ENCODE data around the gene NLRX1.
"Not testable (repeated sequence)": the region's sequence is repeated elsewhere in the genome, so short reads cannot be mapped to it uniquely, and the experiment has no call there.

NLRX1 gene

DNA sequence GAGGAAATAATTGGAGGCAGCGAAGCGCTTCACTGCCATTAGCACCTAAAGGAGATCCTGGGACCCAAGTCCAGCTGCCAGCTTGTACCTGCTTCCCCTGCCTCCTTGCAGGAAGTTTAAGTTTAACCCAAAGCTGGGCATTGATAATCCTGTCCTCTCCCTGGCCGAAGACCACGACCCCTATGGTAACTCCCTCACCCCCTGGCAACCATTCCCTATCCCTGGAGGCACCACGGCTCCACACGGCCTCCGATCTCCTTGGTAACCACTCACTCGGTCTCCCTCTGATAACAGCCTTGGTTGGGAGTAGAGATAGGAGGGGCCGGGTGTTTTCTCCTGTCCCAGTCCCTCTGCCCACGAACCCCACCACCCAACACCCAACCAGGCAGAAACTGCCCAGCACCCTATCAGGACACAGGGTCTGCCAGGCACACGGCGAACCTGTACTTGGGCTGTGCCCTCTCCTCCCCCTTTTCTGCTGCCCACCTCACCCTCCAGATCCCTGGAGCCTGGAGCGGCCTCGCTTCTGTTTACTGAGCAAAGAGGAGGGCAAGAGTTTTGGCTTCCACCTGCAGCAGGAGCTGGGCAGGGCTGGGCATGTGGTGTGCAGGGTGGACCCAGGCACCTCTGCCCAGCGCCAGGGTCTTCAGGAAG lies 17.6 kb downstream of the NLRX1 start:
- DNase-seq: no peak

DNA sequence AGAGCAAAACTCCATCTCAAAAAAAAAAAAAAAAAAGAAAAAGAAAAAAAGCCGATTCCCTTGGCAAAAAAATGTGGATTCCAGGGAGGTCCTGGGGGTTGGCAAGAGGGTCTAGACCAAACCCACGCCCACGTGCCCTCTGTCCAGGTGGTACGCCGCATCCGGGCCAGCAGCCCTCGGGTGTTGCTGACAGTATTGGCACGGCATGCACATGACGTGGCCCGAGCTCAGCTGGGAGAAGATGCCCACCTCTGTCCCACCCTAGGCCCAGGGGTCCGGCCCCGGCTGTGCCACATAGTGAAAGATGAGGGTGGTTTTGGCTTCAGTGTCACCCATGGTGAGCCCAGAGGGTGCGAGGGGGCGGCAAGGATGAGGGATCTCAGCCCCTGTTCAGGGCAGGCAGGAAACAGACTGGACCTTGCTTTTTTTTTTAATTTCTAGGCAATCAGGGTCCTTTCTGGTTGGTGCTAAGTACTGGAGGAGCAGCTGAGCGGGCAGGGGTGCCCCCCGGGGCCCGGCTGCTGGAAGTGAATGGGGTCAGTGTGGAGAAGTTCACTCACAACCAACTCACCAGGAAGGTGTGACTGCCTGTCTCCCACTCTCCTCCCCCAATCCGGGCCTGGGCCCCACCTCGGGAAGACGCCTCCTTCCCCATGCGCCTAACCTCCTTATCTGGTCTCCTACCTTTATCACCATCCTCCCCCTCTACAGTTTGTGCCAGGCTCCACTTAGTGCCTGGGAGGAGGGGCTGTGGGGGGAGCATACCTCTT lies 18.8 kb downstream of the NLRX1 start:
- DNase-seq: no peak

DNA sequence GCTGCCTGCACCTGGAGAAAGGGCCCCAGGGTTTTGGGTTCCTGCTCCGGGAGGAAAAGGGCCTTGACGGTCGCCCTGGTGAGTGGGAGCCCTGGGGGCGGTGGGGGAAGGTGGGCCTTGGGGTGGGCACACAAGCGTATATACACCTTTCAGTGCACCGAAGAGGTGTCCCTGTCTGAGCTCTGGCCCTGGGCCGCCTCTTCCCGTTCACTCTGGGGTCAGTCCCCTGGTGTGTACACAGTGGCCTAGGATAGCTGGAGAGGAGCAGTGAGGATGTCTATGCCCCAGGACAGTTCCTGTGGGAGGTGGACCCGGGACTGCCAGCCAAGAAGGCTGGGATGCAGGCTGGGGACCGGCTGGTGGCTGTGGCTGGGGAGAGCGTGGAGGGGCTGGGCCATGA lies 19.5 kb downstream of the NLRX1 start:
- no peak for DNase-seq

DNA sequence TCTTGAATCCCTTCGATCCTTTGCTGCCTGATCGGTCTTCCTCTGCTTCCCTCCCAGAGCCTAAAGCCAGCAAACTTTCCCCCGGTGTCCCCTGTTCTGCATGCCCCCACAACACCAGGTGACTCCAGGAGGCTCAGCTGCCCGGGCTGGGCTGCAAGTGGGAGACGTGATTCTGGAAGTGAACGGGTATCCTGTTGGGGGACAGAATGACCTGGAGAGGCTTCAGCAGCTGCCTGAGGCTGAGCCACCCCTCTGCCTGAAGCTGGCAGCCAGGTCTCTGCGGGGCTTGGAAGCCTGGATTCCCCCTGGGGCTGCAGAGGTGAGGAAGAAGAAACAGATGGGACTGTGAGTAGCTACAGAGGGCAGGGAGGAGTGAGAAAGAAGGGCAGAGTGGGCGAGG lies 20.4 kb downstream of the NLRX1 start:
- DNase-seq: no peak

DNA sequence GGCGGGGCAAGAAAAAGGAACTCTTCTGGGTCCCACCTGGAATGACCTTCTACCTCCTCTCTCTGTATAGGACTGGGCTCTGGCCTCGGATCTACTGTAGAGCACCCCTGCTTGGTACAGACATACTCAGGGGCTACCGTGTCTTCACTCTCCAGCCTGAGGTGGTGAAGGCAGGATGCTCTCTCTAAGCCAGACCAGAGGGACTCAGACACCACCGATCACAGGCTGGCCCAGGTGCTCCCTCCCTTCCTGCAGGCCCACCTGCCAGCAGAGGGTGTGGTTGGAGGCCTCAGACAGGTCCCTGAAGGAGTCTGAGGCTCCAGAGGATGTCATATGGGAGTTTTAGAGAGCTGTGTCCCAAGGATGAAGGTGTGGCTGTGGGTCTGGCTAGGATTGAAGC lies 20.9 kb downstream of the NLRX1 start:
- no peak for DNase-seq

DNA sequence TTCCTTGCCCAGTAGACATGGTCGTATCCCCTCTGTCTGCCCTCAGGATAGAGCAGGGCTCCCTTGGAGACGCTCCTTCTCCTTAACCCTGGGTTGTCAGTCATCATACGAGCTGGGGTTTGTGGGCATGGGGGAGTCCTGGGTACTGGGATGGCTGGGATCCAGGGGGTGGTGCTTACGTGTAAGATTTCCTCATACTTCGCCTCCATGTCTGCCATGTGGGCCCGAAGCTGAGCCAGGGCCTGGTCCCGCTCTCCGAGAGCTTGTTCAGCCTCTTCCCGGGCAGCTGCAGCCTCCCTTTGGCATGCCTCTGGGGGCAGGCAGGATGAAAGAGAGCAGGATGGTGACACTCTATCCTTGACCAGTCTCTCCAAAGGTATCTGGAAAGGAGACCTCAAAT lies 22.0 kb downstream of the NLRX1 start:
- no peak for DNase-seq

DNA sequence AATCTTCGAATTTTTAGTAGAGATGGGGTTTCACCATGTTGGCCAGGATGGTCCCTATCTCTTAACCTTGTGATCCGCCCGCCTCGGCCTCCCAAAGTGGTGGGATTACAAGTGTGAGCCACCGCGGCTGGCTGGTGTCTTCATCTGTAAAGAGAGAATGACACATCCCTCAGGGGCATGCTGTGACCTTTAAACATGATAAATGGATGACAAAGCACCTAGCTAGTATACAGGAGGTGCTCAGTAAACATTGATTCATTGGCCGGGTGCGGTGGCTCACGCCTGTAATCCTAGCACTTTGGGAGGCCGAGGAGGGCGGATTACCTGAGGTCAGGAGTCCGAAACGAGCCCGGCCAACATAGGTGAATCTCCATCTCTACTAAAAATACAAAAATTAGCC lies 22.7 kb downstream of the NLRX1 start:
- not testable (repeated sequence) for DNase-seq

DNA sequence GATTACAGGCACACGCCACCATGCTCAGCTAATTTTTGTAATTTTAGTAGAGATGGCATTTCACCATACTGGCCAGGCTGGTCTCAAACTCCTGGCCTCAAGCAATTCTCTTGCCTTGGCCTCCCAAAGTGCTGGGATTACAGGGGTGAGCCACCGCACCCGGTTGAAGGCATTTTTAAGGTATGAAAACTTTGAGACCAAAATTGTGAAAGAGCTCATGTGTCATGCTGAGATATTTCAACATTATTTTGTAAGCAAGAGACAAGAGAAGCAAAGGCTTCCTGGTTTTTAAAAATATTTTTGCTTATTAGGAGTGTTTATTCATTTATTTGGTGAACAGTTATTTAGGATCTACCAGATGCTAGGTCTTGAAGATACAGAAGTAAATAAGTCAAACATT lies 23.6 kb downstream of the NLRX1 start:
- DNase-seq: no peak

DNA sequence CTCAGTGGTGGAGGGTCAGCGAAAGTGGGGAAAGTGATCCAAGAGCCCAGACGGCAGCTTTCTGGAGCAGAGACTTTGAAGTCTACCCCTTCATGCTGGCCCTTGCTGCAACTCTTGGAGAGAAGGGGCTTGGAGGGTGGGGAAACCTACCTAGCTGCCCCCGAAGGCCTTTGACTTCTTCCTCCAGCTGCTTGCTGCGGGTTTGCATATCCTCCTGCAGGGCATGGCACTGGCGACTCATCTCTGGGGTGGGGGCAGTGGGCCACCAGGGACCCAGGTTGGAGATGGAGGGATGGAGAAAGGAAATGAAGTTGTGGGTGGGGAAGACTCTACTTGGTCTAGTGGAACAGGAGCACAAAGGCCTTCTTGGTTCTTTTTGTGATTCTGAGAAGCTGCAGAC lies 24.5 kb downstream of the NLRX1 start:
- no peak for DNase-seq

DNA sequence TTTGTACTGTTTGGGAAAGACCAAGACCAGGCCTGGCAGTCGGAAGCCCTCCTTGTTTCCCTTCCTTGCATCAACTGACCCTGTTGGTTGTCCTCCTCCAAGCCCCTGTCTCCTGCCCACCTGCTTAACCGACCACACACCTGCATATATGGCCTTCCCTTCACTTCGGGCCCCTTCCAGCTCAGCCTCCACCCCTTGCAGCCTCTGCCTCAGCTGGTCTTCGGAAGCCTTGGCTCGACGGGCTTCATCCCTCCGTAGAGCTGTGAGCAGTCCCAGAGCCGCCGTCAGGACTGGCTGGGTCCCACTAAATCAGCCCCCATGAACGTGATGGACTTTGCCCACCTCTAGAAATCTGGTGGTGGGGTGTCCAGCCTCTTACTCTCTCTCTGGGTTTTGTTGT lies 25.1 kb downstream of the NLRX1 start:
- no peak for DNase-seq

DNA sequence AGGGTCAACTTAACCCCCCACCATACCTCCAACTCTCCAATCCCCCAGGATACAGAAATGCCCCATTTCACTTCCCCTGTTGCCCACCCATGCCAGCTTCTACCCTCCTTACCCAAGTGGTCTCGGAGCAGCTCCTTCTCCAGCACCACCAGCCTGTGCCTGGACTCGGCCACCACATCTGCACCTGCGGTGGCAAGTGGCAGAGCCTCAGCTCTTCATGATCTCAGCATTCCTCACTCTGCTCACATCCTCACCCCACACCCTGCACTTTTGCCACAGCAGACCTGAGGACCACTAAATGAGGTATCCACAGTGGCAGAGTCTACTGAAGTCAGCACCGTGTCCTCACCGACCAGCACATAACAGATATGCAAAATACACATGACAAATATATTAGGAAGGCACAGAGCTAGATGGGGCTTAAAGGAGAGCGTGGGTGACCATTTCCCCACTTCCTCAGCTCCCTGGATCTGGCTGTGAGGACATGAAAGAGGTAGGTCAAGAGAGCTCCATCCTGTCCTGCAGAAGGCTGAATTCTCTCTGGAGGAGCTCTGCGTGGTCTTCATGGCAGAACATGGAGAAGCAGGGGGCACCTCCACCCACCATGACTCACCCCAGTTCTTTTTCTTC lies 26.4 kb downstream of the NLRX1 start:
- DNase-seq: no peak

DNA sequence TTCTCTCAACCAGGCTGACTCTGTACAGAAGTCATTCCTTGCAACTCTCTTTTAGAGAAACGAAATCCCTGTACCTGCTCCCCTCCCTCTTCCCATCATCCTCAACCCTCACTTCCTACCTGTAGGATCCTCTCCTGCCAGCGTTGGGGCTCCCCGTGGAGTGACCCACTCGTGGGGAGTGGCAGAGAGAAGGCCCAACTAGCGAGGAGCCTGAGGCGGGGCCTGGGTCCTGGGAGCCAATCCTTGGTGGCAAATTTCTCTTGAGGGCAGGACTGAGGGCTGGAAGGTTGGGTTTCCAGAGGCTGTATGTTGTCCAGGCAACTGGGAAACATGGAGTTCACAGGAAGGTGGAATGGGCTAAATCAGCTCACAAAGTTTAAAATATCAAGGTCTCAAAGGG lies 27.2 kb downstream of the NLRX1 start:
- peak in 10 of 51 donors; percentile 14 to 45 (median 22) for DNase-seq

DNA sequence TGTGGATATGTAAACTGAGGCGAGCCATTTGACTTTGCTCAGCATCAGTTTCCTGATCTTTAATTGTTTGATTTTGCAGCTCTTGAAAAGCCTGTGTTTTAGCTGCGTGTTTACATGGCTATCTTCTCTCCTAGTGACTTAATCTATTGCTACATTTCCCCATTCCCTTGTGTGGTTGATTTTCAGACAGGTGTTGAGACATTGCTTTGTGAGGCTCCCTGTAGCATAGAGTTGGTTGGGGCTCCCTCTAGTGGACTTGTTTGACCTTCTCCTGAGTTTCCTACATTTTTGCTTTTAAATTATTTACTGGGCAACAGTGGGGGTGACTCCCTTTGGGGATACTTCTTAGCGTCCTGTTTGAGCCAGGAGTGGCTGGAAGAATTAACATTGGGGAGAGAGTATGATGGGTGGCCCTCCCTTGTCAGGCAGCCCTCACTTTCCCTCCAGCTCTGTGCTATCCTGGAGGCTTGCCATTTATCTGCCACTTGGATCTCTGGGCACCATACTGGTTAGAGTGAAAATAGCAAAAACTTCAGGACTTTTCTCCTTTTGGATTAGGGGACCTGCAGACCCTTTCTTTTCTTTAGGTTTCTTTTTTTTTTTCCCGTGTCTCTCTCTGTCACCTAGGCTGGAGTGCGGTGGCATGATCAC lies 28.4 kb downstream of the NLRX1 start:
- peak in 22 of 51 donors; percentile 7 to 75 (median 29) for DNase-seq

DNA sequence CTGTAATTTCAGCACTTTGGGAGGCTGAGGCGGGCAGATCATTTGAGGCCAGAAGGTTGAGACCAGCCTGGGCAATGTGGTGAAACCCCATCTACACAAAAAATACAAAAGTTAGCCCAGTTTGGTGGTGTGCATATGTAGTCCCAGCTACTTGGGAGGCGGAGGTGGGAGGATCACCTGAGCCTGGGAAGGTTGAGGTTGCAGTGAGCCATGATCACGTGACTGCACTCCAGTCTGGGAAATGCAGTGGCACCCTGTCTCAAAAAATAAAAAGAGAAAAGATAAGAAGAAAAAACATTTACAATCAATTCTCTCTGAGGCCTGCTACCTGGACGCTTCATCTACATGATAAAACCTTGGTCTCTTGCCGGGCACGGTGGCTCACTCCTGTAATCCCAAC lies 30.4 kb downstream of the NLRX1 start:
- DNase-seq: no peak

DNA sequence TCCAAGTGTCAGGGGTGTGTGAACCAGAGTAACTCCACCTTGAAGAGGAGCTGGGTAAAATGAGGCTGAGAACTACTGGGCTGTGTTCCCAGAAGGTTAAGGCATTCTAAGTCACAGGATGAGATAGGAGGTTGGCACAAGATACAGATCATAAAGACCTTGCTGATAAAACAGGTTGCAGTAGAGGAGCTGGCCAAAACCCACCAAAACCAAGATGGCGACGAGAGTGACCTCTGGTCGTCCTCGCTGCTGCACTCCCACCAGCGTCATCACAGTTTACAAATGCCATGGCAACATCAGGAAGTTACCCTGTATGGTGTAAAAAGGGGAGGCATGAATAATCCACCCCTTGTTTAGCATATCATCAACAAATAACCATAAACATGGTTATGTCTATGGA lies 32.7 kb downstream of the NLRX1 start:
- not testable (repeated sequence) for DNase-seq

DNA sequence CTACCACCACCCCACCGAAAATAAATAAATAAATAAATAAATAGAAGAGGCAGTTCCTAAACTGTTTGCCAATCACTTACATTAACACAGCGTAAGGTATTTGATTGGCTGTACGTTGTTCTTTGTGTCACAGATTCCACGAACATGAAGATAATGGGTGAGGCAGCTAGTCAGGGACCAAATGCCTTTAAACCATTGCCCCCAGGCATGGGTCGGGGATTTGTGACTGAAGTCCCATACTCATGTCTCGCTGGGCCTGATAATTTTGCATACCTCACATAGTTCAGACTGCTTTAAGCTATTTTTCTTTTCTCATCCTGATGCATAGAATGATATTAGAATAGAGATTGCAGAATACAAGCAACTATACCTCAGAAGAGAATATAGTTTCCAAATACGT lies 34.0 kb downstream of the NLRX1 start:
- DNase-seq: no peak

DNA sequence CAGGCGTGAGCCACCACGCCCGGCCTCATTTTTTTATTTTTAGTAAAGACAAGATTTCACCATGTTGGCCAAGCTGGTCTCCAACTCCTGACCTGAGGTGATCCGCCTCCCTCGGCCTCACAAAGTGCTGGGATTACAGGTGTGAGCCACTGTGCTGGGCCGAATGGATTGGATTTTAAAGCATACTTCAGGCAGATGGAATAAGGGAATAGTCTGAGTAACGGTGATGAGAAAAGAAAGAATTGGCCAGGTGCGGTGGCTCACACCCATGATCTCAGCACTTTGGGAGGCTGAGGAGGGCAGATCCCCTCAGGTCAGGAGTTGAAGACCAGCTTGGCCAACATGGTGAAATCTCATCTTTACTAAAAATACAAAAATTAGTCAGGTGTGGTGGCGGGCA lies 35.5 kb downstream of the NLRX1 start:
- no peak for DNase-seq

DNA sequence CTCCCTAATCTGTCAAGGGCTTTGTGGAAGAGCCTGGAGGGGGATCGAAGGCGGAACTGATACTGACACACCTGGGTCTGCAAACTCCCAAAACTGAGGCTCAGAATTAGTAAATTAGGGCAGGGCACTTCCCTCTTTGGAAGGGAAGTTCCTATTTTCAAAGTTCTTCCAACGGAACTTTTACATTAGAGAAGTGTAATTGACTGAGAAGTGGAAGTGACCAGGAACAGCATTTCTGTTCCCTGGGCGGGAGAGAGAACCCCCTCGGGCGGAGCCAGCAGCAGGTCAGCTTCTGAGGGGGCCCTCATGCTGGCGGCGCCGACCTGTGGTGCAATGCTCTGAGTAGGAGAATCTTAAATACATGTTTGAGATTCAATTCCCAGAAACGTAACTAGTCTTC lies 36.6 kb downstream of the NLRX1 start:
- DNase-seq: peak in 6 of 51 donors; percentile 4 to 20 (median 6)

DNA sequence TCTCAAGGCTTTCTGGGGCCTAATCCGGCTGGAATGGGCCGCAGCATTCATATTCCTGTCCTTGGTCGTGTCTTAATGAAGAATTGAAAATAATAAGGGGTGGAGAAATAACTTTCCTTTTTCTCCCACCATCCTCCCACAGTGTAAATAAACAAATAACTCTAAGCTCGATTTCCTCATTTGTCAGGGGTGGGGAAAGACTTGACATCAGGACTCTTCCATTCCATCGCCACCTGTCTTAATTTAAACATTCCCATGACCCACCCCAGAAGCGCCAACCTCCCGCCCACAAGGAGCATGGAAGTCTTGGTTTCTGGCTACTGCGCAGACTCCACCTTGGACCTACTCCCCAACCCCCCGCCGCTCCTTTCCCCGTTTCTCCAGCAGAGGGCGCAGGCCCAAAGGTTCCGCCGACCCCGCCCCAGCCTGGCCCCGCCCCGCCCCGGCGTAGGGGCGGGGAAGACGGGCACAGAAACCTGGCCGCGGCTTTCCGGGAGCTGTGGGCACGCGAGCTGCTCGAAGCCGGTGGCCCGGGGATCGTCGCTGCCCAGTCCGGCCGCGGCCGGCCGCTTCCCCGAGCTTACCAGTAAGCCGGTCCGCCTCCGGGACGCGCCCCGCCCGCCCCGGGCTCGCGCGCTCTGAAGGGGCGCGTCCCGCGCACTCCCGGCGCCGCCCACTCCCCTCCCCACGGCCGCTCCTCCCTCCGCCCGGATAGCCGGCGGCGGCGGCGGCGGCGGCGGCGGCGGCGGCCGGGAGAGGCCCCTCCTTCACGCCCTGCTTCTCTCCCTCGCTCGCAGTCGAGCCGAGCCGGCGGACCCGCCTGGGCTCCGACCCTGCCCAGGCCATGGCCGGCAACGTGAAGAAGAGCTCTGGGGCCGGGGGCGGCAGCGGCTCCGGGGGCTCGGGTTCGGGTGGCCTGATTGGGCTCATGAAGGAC lies 37.3 kb downstream of the NLRX1 start, which contains the start of gene CBL:
TSS of gene CBL (plus strand) at position 766 of the 937 bp plus-strand sequence. CDS start at position 845, 79 bp downstream.
- peak; percentile 62 to 96 (median 90) for DNase-seq

DNA sequence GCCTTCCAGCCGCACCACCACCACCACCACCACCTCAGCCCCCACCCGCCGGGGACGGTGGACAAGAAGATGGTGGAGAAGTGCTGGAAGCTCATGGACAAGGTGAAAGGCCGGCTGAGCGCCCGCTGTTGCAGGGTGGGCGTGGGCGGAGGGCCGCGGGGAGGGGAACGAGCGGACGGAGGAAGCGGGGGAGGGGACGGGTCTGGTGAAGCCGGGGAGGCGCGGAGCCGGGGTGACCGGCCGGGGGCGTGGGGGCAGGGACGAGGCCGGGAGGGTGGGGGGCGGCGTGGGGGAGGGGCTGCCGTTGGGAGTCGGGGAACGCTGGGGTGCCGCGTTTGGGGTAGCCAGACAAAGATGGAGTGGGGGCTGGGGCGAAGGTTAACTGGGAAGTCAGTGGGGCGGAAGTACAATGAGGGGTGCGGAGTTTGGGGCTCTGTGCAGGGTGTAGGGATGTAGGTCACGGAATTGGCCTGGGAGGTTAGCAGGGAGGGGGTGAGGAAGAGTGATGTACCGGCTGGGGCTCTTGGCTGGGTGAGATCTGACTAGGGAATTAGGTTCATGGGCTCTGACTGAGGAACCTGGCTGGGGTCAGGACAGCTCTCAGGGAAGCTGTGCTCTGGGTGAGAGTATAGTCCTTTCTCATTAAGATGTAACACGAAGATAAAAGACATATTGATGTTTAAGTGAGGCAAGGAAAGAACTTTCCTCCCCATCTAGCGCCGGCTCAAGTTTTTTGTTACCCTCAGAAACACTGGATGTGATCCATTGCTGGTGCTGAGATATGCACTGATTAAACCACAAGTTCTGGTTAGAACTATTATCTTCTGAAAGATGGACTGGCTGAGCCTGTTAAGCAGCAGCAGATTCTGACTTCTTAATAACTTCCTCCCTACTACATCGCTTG lies 38.2 kb downstream of the NLRX1 start:
- peak in 19 of 51 donors; percentile 22 to 76 (median 54) for DNase-seq

Measured in hypothalamus (tissue), 51 donors.